Measurements from ENCODE around the gene MITF.

The MITF gene

GRCh38 chr3:69987833-69988232 lies 248.6 kb downstream of the MITF start:
- Mint-ChIP-seq H3K9me3 (peaks cover 1% of the 10 kb centered on the region), H3K27me3 (no peaks in the 10 kb centered on the region), H3K4me1 (ENCODE audit: low read depth) (peaks cover 3% of the 10 kb centered on the region), H3K36me3 (ENCODE audit: low read depth) (no peaks in the 10 kb centered on the region), H3K27ac (no peak overlapping the region), H3K4me3 (no peak overlapping the region)
- no peak for DNase-seq

DNA sequence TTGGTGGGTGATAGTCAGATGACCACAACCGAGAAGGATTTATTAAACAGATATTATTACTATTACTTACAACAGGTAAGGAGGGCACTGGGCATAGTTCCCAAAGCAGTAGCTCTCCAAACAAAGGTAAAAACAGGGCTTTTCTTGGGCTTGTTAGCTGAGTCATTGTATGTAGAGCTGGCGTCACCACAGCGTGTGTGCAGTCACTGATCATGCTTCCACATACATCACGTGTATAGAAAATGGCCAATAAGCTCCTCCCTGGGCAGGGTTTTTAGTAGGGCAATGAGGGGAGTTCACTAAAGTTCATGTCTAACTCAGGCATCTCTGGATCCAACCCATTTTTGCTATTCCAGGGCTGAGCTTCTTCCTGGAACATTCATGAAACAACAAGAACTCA lies 254.5 kb downstream of the MITF start:
- H3K9me3 Mint-ChIP-seq, result no peaks in the 10 kb centered on the region
- H3K27ac Mint-ChIP-seq, result no peak overlapping the region
- H3K36me3 Mint-ChIP-seq (ENCODE audit: low read depth), result no peaks in the 10 kb centered on the region
- H3K4me3 Mint-ChIP-seq, result no peak overlapping the region
- DNase-seq, result no peak
- H3K27me3 Mint-ChIP-seq, result no peaks in the 10 kb centered on the region
- H3K4me1 Mint-ChIP-seq (ENCODE audit: low read depth), result no peaks in the 10 kb centered on the region

DNA sequence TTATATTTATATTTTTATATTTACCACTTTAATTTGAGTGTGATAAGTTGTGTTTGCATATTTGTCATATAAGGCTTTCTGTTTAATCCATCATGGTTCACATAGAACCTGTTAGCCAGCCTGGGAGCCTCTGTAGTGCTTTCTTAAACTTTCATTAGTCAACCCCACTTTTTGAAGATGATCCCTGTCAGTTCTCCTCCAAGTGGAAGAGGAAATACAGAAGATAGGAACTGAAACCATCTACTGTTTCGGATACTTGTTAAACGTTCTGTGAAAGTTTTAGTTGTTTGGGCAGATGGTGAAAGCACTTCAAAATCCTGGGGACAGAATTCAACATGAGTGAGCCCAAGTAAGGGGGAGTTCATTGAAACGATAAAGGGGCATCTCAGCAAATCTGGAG lies 255.7 kb downstream of the MITF start:
- H3K4me3 Mint-ChIP-seq, result no peak overlapping the region
- H3K9me3 Mint-ChIP-seq, result no peaks in the 10 kb centered on the region
- H3K36me3 Mint-ChIP-seq (ENCODE audit: low read depth), result no peaks in the 10 kb centered on the region
- no peaks in the 10 kb centered on the region for H3K4me1 Mint-ChIP-seq (ENCODE audit: low read depth)
- H3K27ac Mint-ChIP-seq, result no peak overlapping the region
- no peak for DNase-seq
- H3K27me3 Mint-ChIP-seq, result no peaks in the 10 kb centered on the region

- DNase-seq, result no peak
- H3K9me3 Mint-ChIP-seq, result peaks cover 3% of the 10 kb centered on the region
- H3K27ac Mint-ChIP-seq, result no peak overlapping the region
- no peaks in the 10 kb centered on the region for H3K27me3 Mint-ChIP-seq
- H3K36me3 Mint-ChIP-seq (ENCODE audit: low read depth), result no peaks in the 10 kb centered on the region
- H3K4me1 Mint-ChIP-seq (ENCODE audit: low read depth), result no peaks in the 10 kb centered on the region
- H3K4me3 Mint-ChIP-seq, result no peak overlapping the region
These were observed 258.5 kb downstream of the MITF start for GRCh38 chr3:69997631-69998307.

DNA sequence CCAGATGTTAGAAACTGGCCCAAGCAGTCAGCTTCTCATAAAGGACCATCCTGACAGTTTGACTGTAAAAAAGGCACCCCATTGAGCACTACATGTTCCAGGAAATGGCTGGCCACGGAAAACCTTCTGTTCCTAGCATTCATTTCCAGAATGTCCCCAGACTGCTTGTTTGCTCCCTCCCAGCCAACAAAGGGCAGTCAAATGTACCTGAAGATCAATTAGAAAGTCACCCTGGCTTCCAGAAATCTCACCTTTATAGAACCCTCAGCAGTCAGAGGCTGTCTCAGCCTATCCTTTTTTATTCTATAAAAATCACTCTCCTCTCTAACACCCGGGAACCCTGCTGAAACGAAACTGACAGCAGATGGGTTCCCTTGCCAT lies 259.5 kb downstream of the MITF start:
- Mint-ChIP-seq H3K27me3 (no peaks in the 10 kb centered on the region), H3K4me1 (ENCODE audit: low read depth) (no peaks in the 10 kb centered on the region), H3K4me3 (no peak overlapping the region), H3K27ac (no peak overlapping the region), H3K9me3 (peaks cover 3% of the 10 kb centered on the region), H3K36me3 (ENCODE audit: low read depth) (no peaks in the 10 kb centered on the region)
- no peak for DNase-seq

DNA sequence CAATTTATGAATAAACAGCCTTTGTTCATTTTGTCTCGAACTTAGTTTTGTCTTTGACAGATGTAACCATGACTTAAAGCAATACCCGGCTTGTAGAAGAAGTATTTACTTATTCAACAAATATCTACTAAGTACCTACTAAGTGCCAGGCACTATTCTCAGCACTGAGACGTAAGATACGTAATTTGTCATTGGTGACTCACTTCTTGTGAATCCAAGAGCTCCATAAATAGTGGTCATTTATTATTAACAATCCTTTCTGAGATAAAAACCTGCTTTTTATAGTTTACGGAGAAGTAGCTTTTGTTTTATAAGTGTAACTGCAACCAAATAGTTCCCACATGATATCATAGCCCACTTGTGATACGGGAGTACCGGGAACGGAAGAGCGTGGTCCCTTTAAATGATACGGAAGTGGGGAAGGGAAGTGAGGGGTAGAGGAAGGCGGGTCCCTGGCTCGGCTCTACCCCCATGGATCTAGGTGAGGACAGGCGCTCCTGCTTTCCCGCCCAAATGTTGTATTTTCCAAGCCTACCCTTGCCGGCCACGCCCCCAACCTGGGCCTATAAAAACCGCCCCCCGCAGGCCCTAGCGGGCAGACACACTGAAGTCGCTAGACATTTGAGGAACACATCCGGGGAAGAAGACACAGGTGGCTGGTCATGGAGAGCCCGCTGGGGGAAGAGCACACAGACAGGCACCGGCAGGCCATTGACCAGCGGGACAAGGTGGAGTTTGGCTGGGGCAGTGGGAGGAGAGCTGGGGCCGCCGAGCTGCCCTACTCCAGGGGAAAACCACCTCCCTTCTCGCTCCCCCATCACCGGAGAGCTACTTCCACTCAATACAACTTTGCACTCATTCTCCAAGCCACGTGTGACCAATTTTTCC lies 260.1 kb downstream of the MITF start, which contains the start of gene SAMMSON:
TSS of gene SAMMSON (plus strand) at position 594 of the 888 bp plus-strand sequence.
- H3K36me3 Mint-ChIP-seq (ENCODE audit: low read depth), result no peaks in the 10 kb centered on the region
- H3K9me3 Mint-ChIP-seq, result peaks cover 3% of the 10 kb centered on the region
- DNase-seq, result no peak
- H3K4me1 Mint-ChIP-seq (ENCODE audit: low read depth), result no peaks in the 10 kb centered on the region
- H3K4me3 Mint-ChIP-seq, result no peak within 1 kb of the TSS
- H3K27ac Mint-ChIP-seq, result no peak within 1 kb of the TSS
- no peaks in the 10 kb centered on the region for H3K27me3 Mint-ChIP-seq

DNA sequence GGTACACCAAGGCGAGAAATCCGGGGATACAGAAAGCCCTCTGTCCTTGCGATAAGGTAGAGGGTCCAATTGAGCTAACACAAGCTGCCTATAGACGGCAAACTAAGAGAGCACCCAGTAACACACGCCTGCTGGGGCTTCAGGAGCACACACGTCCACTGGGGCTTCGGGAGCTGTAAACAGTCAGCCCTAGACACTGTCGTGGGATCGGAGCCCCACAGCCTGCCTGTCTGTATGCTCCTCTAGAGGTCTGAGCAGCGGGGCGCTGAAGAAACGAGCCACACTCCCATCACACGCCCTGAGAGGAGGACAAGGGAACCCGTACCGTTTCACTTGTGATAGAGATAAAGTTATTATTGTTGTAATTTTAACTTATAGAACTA lies 260.8 kb downstream of the MITF start:
- H3K9me3 Mint-ChIP-seq, result peaks cover 3% of the 10 kb centered on the region
- DNase-seq, result no peak
- no peaks in the 10 kb centered on the region for H3K4me1 Mint-ChIP-seq (ENCODE audit: low read depth)
- H3K36me3 Mint-ChIP-seq (ENCODE audit: low read depth), result no peaks in the 10 kb centered on the region
- H3K4me3 Mint-ChIP-seq, result no peak overlapping the region
- no peaks in the 10 kb centered on the region for H3K27me3 Mint-ChIP-seq
- H3K27ac Mint-ChIP-seq, result no peak overlapping the region

DNA sequence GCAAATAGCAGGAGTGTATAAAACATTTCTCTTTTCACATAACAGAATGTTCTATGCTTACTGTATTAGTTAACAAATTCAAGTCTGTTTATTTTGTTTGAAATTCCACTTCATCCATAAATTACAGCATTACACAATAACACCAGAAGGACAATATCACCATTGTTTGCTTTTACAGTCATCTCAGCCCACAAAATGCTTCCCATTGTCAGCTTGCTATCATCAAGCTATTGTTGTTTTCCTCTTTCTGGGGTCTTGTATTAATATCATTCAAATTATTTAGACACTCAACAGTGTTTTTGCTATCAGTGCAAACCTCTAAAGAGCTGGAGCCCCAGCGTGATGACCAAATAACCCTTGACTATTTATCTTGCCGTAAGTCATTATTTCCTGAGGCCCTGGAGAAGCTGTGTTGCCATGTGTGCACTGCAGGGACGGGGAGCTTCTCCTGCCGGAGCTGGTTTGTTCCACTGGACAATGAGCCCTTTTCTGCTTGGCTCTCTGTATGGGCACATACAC lies 261.4 kb downstream of the MITF start:
- no peak overlapping the region for H3K27ac Mint-ChIP-seq
- no peaks in the 10 kb centered on the region for H3K4me1 Mint-ChIP-seq (ENCODE audit: low read depth)
- H3K4me3 Mint-ChIP-seq, result no peak overlapping the region
- H3K9me3 Mint-ChIP-seq, result peaks cover 3% of the 10 kb centered on the region
- no peak for DNase-seq
- no peaks in the 10 kb centered on the region for H3K27me3 Mint-ChIP-seq
- H3K36me3 Mint-ChIP-seq (ENCODE audit: low read depth), result no peaks in the 10 kb centered on the region

DNA sequence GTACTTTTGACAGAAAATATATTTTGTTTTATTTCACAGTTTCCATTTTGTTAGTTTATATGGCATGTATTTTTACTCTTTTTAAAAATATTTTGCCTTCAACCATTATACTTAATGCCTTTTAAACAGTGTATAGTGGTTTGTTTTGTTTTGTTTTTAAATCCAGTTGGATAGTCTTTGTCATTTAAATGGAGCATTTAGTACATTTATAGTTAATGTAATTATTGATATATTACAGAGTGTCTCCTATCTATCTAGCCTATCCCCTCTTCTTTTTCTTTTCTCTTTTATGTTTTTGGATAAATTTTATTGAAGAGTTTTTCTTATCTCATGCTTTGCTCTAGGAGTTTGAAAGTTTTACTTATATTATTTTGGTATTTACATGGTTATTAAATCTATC lies 263.9 kb downstream of the MITF start:
- Mint-ChIP-seq H3K4me3 (no peak overlapping the region), H3K9me3 (peaks cover 3% of the 10 kb centered on the region), H3K27ac (no peak overlapping the region), H3K36me3 (ENCODE audit: low read depth) (no peaks in the 10 kb centered on the region), H3K4me1 (ENCODE audit: low read depth) (no peaks in the 10 kb centered on the region), H3K27me3 (no peaks in the 10 kb centered on the region)
- no peak for DNase-seq

GRCh38 chr3:70006089-70006488 lies 266.8 kb downstream of the MITF start:
- no peak overlapping the region for H3K27ac Mint-ChIP-seq
- H3K9me3 Mint-ChIP-seq, result peaks cover 3% of the 10 kb centered on the region
- H3K4me1 Mint-ChIP-seq (ENCODE audit: low read depth), result no peaks in the 10 kb centered on the region
- DNase-seq, result no peak
- H3K4me3 Mint-ChIP-seq, result no peak overlapping the region
- H3K27me3 Mint-ChIP-seq, result no peaks in the 10 kb centered on the region
- no peaks in the 10 kb centered on the region for H3K36me3 Mint-ChIP-seq (ENCODE audit: low read depth)

GRCh38 chr3:70010346-70010745 lies 271.1 kb downstream of the MITF start:
- DNase-seq, result no peak
- no peak overlapping the region for H3K27ac Mint-ChIP-seq
- no peak overlapping the region for H3K4me3 Mint-ChIP-seq
- no peaks in the 10 kb centered on the region for H3K4me1 Mint-ChIP-seq (ENCODE audit: low read depth)
- no peaks in the 10 kb centered on the region for H3K27me3 Mint-ChIP-seq
- no peaks in the 10 kb centered on the region for H3K36me3 Mint-ChIP-seq (ENCODE audit: low read depth)
- H3K9me3 Mint-ChIP-seq, result no peaks in the 10 kb centered on the region

DNA sequence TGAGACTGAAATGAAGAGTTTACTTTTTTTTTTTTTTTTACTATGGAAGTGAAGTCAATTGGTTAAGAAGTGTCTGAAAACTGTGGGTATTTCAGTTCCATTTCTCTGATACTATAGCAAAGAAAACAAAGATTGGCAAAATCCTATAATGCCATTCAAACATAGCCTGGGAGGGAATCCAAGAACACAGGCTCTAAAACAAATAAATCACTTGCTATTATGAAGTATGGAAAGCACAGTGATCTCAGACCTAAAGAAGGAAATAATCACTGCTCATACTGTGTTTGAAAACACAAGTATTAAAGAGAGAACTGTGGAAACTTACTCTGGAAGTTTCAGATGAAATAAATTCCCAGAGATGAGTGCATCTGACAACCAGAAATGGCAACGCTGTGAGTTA lies 272.3 kb downstream of the MITF start:
- no peak for DNase-seq
- H3K4me3 Mint-ChIP-seq, result no peak overlapping the region
- H3K27ac Mint-ChIP-seq, result no peak overlapping the region
- H3K27me3 Mint-ChIP-seq, result no peaks in the 10 kb centered on the region
- no peaks in the 10 kb centered on the region for H3K9me3 Mint-ChIP-seq
- no peaks in the 10 kb centered on the region for H3K36me3 Mint-ChIP-seq (ENCODE audit: low read depth)
- no peaks in the 10 kb centered on the region for H3K4me1 Mint-ChIP-seq (ENCODE audit: low read depth)

Data from activated T-cell treated with anti-CD3 and anti-CD28 coated beads, Interleukin-2, amount 50 U/mL, for 24 hours (primary cell).